Peyer's patch (tissue), 4 donors: ENCODE data around the gene CORO2A. TPM values are rescaled to one million over a fixed set of nuclear protein-coding genes. Genes with fewer than 3 reads are reported as not detected.

Experiments used
- DNase-seq, 3 donors: peaks; one replicate each; pipeline ENCODE4 v3.0.0-alpha.2; 2017 to 2019
- H3K27ac ChIP-seq, 4 donors: fragments of 200-600 bp; sonication (generic); one replicate each; pipeline ENCODE4 v1.5.1; 2016 to 2019
- H3K27me3 ChIP-seq, 2 donors: fragments of 200-600 bp; sonication (generic); one replicate each; pipeline ENCODE4 v1.5.1; 2019
- H3K36me3 ChIP-seq, 3 donors: fragments of 200-600 bp; sonication (generic); one replicate each; pipeline ENCODE4 v1.5.1; 2016 to 2019
- H3K4me1 ChIP-seq, 4 donors: fragments of 200-600 bp; sonication (generic); one replicate each; pipeline ENCODE4 v1.5.1; 2016 to 2019
- H3K4me3 ChIP-seq, 4 donors: fragments of 200-600 bp; sonication (generic); 1 replicate in 3 of 4; 2 replicates in 1 of 4; pipeline ENCODE4 v1.5.1; 2016 to 2019; ENCODE audit warnings: mild to moderate bottlenecking in 1 of 4
- H3K9me3 ChIP-seq, 4 donors: fragments of 200-600 bp; sonication (generic); one replicate each; pipeline ENCODE4 v1.5.1; 2016 to 2019; ENCODE audit warnings: mild to moderate bottlenecking in 1 of 4
- POLR2A ChIP-seq, 2 donors: fragments of 450-650 bp; IDR thresholded peaks; one replicate each; pipeline ENCODE4 v1.5.1; 2017; ENCODE audit warnings: antibody characterized with exemption in 2 of 2, mild to moderate bottlenecking in 2 of 2, moderate library complexity in 2 of 2
- total RNA-seq, 4 donors: library from RNA; depleted of rRNA; stranded (reverse); fragments of >200 nt; gene quantifications; one replicate each; pipeline ENCODE4 v1.1.0, GENCODE V29; 2016
- TF ChIP-seq, protein P1 (sequence below), 6 experiments: fragments of 450-650 bp in 4 of 6; fragments of 200-600 bp in 2 of 6; sonication (generic) in 1 of 6; IDR thresholded peaks; one replicate each; pipeline ENCODE4 v1.5.1; 2017 to 2019; ENCODE audit warnings: antibody characterized with exemption in 6 of 6, mild to moderate bottlenecking in 3 of 6, moderate library complexity in 1 of 6

CORO2A gene
- total RNA-seq, 4 donors from 2014 or later: 15.7 to 99.6 (median 91.9) TPM

DNA sequence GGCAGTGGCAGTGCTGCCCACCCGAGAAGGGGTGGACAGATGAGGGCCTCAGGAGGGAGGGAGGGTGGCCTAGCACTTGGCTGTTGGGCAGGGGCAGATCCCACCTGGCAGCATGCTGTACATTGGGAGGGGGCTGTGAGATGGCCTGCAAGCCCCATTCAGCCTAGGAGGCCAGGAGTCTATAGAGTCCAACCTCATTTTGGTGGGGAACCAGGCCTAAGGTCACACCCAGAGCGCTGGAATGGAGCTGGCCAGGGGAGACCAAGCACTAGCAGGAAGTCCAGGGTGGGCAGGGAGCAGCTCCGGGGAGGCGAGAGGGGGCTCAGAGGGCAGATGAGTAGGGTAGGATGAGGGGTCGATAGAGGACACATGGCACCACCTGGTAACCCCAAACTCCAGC lies 96.3 kb downstream of the CORO2A start:
- TF ChIP-seq, protein P1, sequence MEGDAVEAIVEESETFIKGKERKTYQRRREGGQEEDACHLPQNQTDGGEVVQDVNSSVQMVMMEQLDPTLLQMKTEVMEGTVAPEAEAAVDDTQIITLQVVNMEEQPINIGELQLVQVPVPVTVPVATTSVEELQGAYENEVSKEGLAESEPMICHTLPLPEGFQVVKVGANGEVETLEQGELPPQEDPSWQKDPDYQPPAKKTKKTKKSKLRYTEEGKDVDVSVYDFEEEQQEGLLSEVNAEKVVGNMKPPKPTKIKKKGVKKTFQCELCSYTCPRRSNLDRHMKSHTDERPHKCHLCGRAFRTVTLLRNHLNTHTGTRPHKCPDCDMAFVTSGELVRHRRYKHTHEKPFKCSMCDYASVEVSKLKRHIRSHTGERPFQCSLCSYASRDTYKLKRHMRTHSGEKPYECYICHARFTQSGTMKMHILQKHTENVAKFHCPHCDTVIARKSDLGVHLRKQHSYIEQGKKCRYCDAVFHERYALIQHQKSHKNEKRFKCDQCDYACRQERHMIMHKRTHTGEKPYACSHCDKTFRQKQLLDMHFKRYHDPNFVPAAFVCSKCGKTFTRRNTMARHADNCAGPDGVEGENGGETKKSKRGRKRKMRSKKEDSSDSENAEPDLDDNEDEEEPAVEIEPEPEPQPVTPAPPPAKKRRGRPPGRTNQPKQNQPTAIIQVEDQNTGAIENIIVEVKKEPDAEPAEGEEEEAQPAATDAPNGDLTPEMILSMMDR (IDR thresholded peaks at IDR 0.05): no peak
- TF ChIP-seq POLR2A (IDR thresholded peaks at IDR 0.05): no peak
- DNase-seq: peak in 1 of 3 donors; percentile 40
- H3K36me3 ChIP-seq: peaks cover 0 to 58% (median 0%) of the 10 kb centered on the region in 3 donors
- H3K4me3 ChIP-seq: no peak overlapping the region
- H3K27me3 ChIP-seq: no peaks in the 10 kb centered on the region
- no peak overlapping the region for H3K27ac ChIP-seq
- no peaks in the 10 kb centered on the region for H3K9me3 ChIP-seq
- peaks cover 0 to 28% (median 10%) of the 10 kb centered on the region in 4 donors for H3K4me1 ChIP-seq

GRCh38 chr9:98095401-98095800 lies 97.0 kb downstream of the CORO2A start:
- no peak overlapping the region for H3K27ac ChIP-seq
- no peaks in the 10 kb centered on the region for H3K27me3 ChIP-seq
- DNase-seq: no peak
- H3K36me3 ChIP-seq: peaks cover 0 to 58% (median 0%) of the 10 kb centered on the region in 3 donors
- H3K4me1 ChIP-seq: peaks cover 0 to 21% (median 7%) of the 10 kb centered on the region in 4 donors
- no peak for TF ChIP-seq POLR2A (IDR thresholded peaks at IDR 0.05)
- TF ChIP-seq, protein P1 (IDR thresholded peaks at IDR 0.05): no peak
- H3K4me3 ChIP-seq: no peak overlapping the region
- no peaks in the 10 kb centered on the region for H3K9me3 ChIP-seq

- Histone ChIP-seq H3K36me3 (peaks cover 0 to 58% (median 0%) of the 10 kb centered on the region in 3 donors), H3K4me1 (peaks cover 0 to 16% (median 4%) of the 10 kb centered on the region in 4 donors), H3K27me3 (no peaks in the 10 kb centered on the region)
These were observed 97.6 kb downstream of the CORO2A start for GRCh38 chr9:98094851-98095250.

GRCh38 chr9:98094316-98094715 lies 98.1 kb downstream of the CORO2A start:
- TF ChIP-seq, protein P1 (IDR thresholded peaks at IDR 0.05): no peak
- TF ChIP-seq POLR2A (IDR thresholded peaks at IDR 0.05): no peak
- no peaks in the 10 kb centered on the region for H3K27me3 ChIP-seq
- peaks cover 0 to 56% (median 0%) of the 10 kb centered on the region in 3 donors for H3K36me3 ChIP-seq
- H3K4me1 ChIP-seq: peaks cover 0 to 10% (median under 1%) of the 10 kb centered on the region in 4 donors
- H3K27ac ChIP-seq: no peak overlapping the region
- peak in 1 of 3 donors; percentile 38 for DNase-seq
- no peak overlapping the region for H3K4me3 ChIP-seq
- H3K9me3 ChIP-seq: no peaks in the 10 kb centered on the region

More at GRCh38 chr9:98094851-98095250, 97.6 kb downstream of the CORO2A start:
- DNase-seq: peak in 1 of 3 donors; percentile 38
- TF ChIP-seq, protein P1 (IDR thresholded peaks at IDR 0.05): no peak
- TF ChIP-seq POLR2A (IDR thresholded peaks at IDR 0.05): no peak
- Histone ChIP-seq H3K9me3 (no peaks in the 10 kb centered on the region), H3K27ac (no peak overlapping the region), H3K4me3 (no peak overlapping the region)

GRCh38 chr9:98092613-98092931 lies 99.9 kb downstream of the CORO2A start:
- H3K27ac ChIP-seq: no peak overlapping the region
- TF ChIP-seq, protein P1 (IDR thresholded peaks at IDR 0.05): no peak
- TF ChIP-seq POLR2A (IDR thresholded peaks at IDR 0.05): no peak
- H3K27me3 ChIP-seq: no peaks in the 10 kb centered on the region
- peak in 1 of 3 donors; percentile 43 for DNase-seq
- no peaks in the 10 kb centered on the region for H3K9me3 ChIP-seq
- H3K36me3 ChIP-seq: peaks cover 0 to 44% (median 0%) of the 10 kb centered on the region in 3 donors
- no peak overlapping the region for H3K4me3 ChIP-seq
- H3K4me1 ChIP-seq: peaks cover 0 to 6% (median 0%) of the 10 kb centered on the region in 4 donors
